B cell (primary cell): Measurements from ENCODE around the gene FGF21. TPM values are rescaled to one million over a fixed set of nuclear protein-coding genes. Genes with fewer than 3 reads are reported as not detected.

Source experiments
- ATAC-seq: fragments of 200-7000 bp; cut with Tn5 transposase; one replicate; pipeline ENCODE4 v1.10.0; 2021; ENCODE audit warnings: low read depth, mild to moderate bottlenecking, moderate number of reproducible peaks, moderate library complexity
- CTCF ChIA-PET: fragments of 350-600 bp; sonication (Branson Sonifier 250); formaldehyde crosslinking; loops from one replicate; lab custom pipeline; 2021; ENCODE audit warnings: antibody characterized with exemption, inconsistent platforms; lab: Charles Lee
- POLR2A ChIA-PET: fragments of 350-600 bp; sonication (Branson Sonifier 250); formaldehyde crosslinking; loops from one replicate; lab custom pipeline; 2021; ENCODE audit warnings: antibody characterized with exemption; lab: Charles Lee
- DNase-seq: peaks from one replicate; pipeline ENCODE4 v3.0.0; 2013
- H2AFZ ChIP-seq: 2 replicates; pipeline ENCODE4 v1.6.1; 2012; ENCODE audit warnings: mild to moderate bottlenecking, low read depth, low read length; ENCODE audit not compliant: insufficient read depth, poor library complexity, severe bottlenecking
- H3K27ac ChIP-seq, 2 donors: 1 replicate in 1 of 2; 2 replicates in 1 of 2; pipeline ENCODE4 v1.5.1; 2012 to 2013; ENCODE audit warnings: low read length in 2 of 2, mild to moderate bottlenecking in 2 of 2, moderate library complexity in 1 of 2
- H3K27me3 ChIP-seq, 4 experiments: fragments of 200-600 bp in 1 of 4; sonication (generic) in 1 of 4; replicated peaks in 1 of 4; 1 replicate in 2 of 4; 2 replicates in 2 of 4; pipeline versions ENCODE4 v1.6.1 to v1.7.0; 2013 to 2016; ENCODE audit warnings: low read length in 3 of 4, mild to moderate bottlenecking in 2 of 4, mixed read lengths in 1 of 4, moderate library complexity in 1 of 4; ENCODE audit not compliant: insufficient read depth in 4 of 4, control insufficient read depth in 3 of 4; ENCODE audit errors: control extremely low read depth in 1 of 4
- H3K36me3 ChIP-seq, 2 experiments: replicated peaks in 1 of 2; 1 replicate in 1 of 2; 2 replicates in 1 of 2; pipeline versions ENCODE4 v1.6.1 to v1.7.1; 2013; ENCODE audit warnings: low read length in 1 of 2; ENCODE audit not compliant: insufficient read depth in 2 of 2, control insufficient read depth in 1 of 2; ENCODE audit errors: control extremely low read depth in 1 of 2, extremely low read depth in 1 of 2
- H3K4me1 ChIP-seq, 2 donors: fragments of 200-600 bp in 1 of 2; sonication (generic) in 1 of 2; 1 replicate in 1 of 2; 2 replicates in 1 of 2; pipeline versions ENCODE4 v1.5.1 to v1.6.1; 2013 to 2017; ENCODE audit warnings: low read length in 2 of 2; ENCODE audit not compliant: control insufficient read depth in 2 of 2, insufficient read depth in 2 of 2
- H3K4me2 ChIP-seq: replicated peaks from 2 replicates; pipeline ENCODE3; 2012; ENCODE audit warnings: mild to moderate bottlenecking, low read depth, low read length; ENCODE audit not compliant: poor library complexity, severe bottlenecking
- H3K4me3 ChIP-seq, 5 experiments: fragments of 200-600 bp in 1 of 5; sonication (generic) in 1 of 5; 1 replicate in 3 of 5; 2 replicates in 2 of 5; pipeline versions ENCODE4 v1.5.1 to v1.7.0; 2011 to 2016; ENCODE audit warnings: low read length in 4 of 5, mild to moderate bottlenecking in 4 of 5, low read depth in 2 of 5, control low read depth in 1 of 5, moderate library complexity in 1 of 5; ENCODE audit not compliant: insufficient read depth in 1 of 5; ENCODE audit errors: control extremely low read depth in 1 of 5, extremely low read depth in 1 of 5
- H3K79me2 ChIP-seq: fragments of 200-600 bp; sonication (generic); one replicate; pipeline ENCODE4 v1.6.0; 2016; ENCODE audit warnings: low read length; ENCODE audit not compliant: control insufficient read depth, insufficient read depth
- H3K9ac ChIP-seq: fragments of 200-600 bp; sonication (generic); 2 replicates; pipeline ENCODE4 v1.6.1; 2017; ENCODE audit warnings: mild to moderate bottlenecking, low read length, moderate library complexity
- H3K9me3 ChIP-seq, 3 donors: one replicate each; pipeline versions ENCODE4 v1.6.1 to v1.7.1; 2013; ENCODE audit warnings: low read length in 2 of 3; ENCODE audit not compliant: control insufficient read depth in 2 of 3, insufficient read depth in 1 of 3; ENCODE audit errors: control extremely low read depth in 1 of 3
- H4K20me1 ChIP-seq: 2 replicates; pipeline ENCODE4 v1.6.0; 2012; ENCODE audit warnings: mild to moderate bottlenecking, low read length; ENCODE audit not compliant: insufficient read depth, control insufficient read depth, poor library complexity, severe bottlenecking
- H3K27ac Mint-ChIP-seq: one replicate; pipeline ENCODE4 v1.8.0; 2021; ENCODE audit warnings: mixed read lengths
- H3K27me3 Mint-ChIP-seq: one replicate; pipeline ENCODE4 v1.8.0; 2021; ENCODE audit warnings: mixed read lengths
- H3K4me1 Mint-ChIP-seq: one replicate; pipeline ENCODE4 v1.8.0; 2021; ENCODE audit warnings: mixed read lengths
- H3K4me3 Mint-ChIP-seq: one replicate; pipeline ENCODE4 v1.8.0; 2021; ENCODE audit warnings: mixed read lengths
- H3K9me3 Mint-ChIP-seq: one replicate; pipeline ENCODE4 v1.8.0; 2022; ENCODE audit warnings: mixed read lengths; ENCODE audit not compliant: insufficient read depth
- CTCF ChIP-seq: fragments of 200-600 bp; IDR thresholded peaks from one replicate; pipeline ENCODE4 v1.8.0; 2022; ENCODE audit warnings: antibody characterized with exemption, mild to moderate bottlenecking
- EZH2 ChIP-seq: IDR thresholded peaks from 2 replicates; pipeline ENCODE4 v1.6.1; 2012; ENCODE audit warnings: borderline replicate concordance, low read depth, mild to moderate bottlenecking, moderate library complexity, low read length; ENCODE audit not compliant: insufficient read depth, poor library complexity, severe bottlenecking
- WGBS: methylation state at CpG from one replicate; pipeline ENCODE4 v1.1.5; 2013; ENCODE audit warnings: missing lambda C conversion rate; ENCODE audit not compliant: insufficient coverage; 5-methylcytosine and 5-hydroxymethylcytosine counted together
- intact Hi-C: fragments of 100-400 bp; cut with micrococcal nuclease; formaldehyde crosslinking; loops from one replicate; pipeline ENCODE4 v1.10.0; 2022
- polyA plus RNA-seq: library from polyadenylated mRNA; depleted of rRNA; stranded (reverse); fragments of >200 nt; gene quantifications from 2 replicates; pipeline ENCODE4 v1.2.3, GENCODE V29; 2012
- total RNA-seq, 2 donors: library from RNA; stranded (reverse); fragments of 120-200 nt in 1 of 2; gene quantifications; 1 replicate in 1 of 2; 2 replicates in 1 of 2; pipeline versions ENCODE4 v1.2.3 to v1.2.4, GENCODE V29; 2013 to 2022

FGF21 gene
- total and polyA plus RNA-seq, 2 donors (not counting 1 experiment from before 2014, with no cell fraction given): not detected

DNA sequence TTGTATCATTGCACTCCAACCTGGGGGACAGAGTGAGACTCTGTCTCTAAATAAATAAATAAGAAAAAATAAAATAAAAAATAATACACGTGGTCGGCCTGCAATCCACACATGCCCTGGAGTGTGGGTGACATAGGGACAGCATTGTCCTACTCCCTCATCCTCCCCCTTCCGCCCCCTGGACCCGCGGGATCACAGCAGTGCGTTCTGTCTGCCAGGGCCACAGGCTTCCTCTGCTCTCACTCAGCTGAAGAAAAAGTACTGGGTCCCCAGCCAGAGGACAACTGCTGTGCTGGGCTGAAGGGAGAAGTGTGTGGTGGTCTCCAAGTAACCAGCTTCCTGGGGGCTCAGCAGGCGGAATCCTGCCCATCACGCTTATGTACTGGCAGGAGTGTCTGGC, 49.2 kb downstream of the FGF21 start:
- peaks cover 0 to 5% (median 0%) of the 10 kb centered on the region in 3 donors for H3K9me3 ChIP-seq
- ATAC-seq (no peak), DNase-seq (no peak)
- POLR2A ChIA-PET: no interaction called here
- Mint-ChIP-seq H3K27ac (no peak overlapping the region), H3K4me1 (peaks cover 9% of the 10 kb centered on the region), H3K27me3 (no peaks in the 10 kb centered on the region), H3K4me3 (no peak overlapping the region), H3K9me3 (no peaks in the 10 kb centered on the region)
- H3K9ac ChIP-seq: no peak overlapping the region
- no peak overlapping the region for H3K27ac ChIP-seq
- H3K79me2 ChIP-seq: no peaks in the 10 kb centered on the region
- no peaks in the 10 kb centered on the region for H3K4me1 ChIP-seq
- no peak overlapping the region for H3K4me3 ChIP-seq
- no peak overlapping the region for H3K4me2 ChIP-seq
- intact Hi-C loops: no loop called here
- peaks cover 6% of the 10 kb centered on the region for H4K20me1 ChIP-seq
- H3K36me3 ChIP-seq: no peaks in the 10 kb centered on the region
- H2AFZ ChIP-seq: no peak overlapping the region
- CTCF ChIA-PET: interaction anchor here (1.3 to 1.4 kb wide), 2 partner anchors 9 to 38 kb away, joined by 3 read pairs; no protein-coding TSS in a partner anchor
- WGBS: 100% methylated on average over 3 of the region's 8 CpGs
- TF ChIP-seq EZH2: no peak
- H3K27me3 ChIP-seq: no peaks in the 10 kb centered on the region

- TF ChIP-seq CTCF (no peak), EZH2 (no peak)
- CTCF ChIA-PET: interaction anchor here (1.3 kb wide), 1 partner anchor 10 kb away, joined by 3 read pairs; no protein-coding TSS in a partner anchor
- Histone ChIP-seq H3K79me2 (no peaks in the 10 kb centered on the region), H3K9me3 (peaks cover 0 to 5% (median 0%) of the 10 kb centered on the region in 3 donors), H2AFZ (no peak overlapping the region), H3K27me3 (no peaks in the 10 kb centered on the region), H3K4me1 (peaks cover 7 to 8% of the 10 kb centered on the region in 2 donors), H3K9ac (no peak overlapping the region), H3K27ac (no peak overlapping the region), H3K4me3 (no peak overlapping the region), H3K36me3 (no peaks in the 10 kb centered on the region), H3K4me2 (no peak overlapping the region), H4K20me1 (peaks cover 6% of the 10 kb centered on the region)
- no peak overlapping the region for H3K27ac Mint-ChIP-seq
- ATAC-seq (no peak), DNase-seq (no peak)
- no peaks in the 10 kb centered on the region for H3K9me3 Mint-ChIP-seq
- H3K4me1 Mint-ChIP-seq: peaks cover 19% of the 10 kb centered on the region
- intact Hi-C loops: no loop called here
- no peaks in the 10 kb centered on the region for H3K27me3 Mint-ChIP-seq
- 93% methylated on average over 7 of the region's 15 CpGs for WGBS
- H3K4me3 Mint-ChIP-seq: no peak overlapping the region
- POLR2A ChIA-PET: no interaction called here
These were observed 50.1 kb downstream of the FGF21 start for GRCh38 chr19:48805452-48805851.
